ENCODE data around the gene CRYBG1.

DNA sequence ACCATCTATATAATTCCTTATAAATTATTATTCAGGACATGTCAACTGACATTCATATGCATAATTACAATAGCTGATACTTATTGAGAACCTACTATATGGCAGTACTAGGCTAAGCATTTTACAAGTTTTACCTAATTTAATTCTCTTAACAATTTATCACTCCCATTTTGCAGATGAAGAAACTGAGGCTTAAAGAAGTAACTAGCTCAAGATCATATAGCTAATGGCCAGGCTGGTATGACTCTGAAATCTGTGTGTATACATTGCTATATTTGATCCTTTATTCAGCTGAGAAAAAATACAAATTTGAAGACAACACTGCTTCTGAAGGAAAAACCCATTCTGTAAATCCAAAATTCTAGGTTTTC lies 85.0 kb downstream of the CRYBG1 start:
- TF ChIP-seq, protein P1, sequence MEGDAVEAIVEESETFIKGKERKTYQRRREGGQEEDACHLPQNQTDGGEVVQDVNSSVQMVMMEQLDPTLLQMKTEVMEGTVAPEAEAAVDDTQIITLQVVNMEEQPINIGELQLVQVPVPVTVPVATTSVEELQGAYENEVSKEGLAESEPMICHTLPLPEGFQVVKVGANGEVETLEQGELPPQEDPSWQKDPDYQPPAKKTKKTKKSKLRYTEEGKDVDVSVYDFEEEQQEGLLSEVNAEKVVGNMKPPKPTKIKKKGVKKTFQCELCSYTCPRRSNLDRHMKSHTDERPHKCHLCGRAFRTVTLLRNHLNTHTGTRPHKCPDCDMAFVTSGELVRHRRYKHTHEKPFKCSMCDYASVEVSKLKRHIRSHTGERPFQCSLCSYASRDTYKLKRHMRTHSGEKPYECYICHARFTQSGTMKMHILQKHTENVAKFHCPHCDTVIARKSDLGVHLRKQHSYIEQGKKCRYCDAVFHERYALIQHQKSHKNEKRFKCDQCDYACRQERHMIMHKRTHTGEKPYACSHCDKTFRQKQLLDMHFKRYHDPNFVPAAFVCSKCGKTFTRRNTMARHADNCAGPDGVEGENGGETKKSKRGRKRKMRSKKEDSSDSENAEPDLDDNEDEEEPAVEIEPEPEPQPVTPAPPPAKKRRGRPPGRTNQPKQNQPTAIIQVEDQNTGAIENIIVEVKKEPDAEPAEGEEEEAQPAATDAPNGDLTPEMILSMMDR (IDR thresholded peaks at IDR 0.05 in 2 of 3, conservative IDR thresholded peaks at IDR 0.05 in 1 of 3; ENCODE audit: borderline replicate concordance in 1 of 3, insufficient read depth in 1 of 3, low read depth in 2 of 3, low read length in 2 of 3): no peak
- TF ChIP-seq, protein P2, sequence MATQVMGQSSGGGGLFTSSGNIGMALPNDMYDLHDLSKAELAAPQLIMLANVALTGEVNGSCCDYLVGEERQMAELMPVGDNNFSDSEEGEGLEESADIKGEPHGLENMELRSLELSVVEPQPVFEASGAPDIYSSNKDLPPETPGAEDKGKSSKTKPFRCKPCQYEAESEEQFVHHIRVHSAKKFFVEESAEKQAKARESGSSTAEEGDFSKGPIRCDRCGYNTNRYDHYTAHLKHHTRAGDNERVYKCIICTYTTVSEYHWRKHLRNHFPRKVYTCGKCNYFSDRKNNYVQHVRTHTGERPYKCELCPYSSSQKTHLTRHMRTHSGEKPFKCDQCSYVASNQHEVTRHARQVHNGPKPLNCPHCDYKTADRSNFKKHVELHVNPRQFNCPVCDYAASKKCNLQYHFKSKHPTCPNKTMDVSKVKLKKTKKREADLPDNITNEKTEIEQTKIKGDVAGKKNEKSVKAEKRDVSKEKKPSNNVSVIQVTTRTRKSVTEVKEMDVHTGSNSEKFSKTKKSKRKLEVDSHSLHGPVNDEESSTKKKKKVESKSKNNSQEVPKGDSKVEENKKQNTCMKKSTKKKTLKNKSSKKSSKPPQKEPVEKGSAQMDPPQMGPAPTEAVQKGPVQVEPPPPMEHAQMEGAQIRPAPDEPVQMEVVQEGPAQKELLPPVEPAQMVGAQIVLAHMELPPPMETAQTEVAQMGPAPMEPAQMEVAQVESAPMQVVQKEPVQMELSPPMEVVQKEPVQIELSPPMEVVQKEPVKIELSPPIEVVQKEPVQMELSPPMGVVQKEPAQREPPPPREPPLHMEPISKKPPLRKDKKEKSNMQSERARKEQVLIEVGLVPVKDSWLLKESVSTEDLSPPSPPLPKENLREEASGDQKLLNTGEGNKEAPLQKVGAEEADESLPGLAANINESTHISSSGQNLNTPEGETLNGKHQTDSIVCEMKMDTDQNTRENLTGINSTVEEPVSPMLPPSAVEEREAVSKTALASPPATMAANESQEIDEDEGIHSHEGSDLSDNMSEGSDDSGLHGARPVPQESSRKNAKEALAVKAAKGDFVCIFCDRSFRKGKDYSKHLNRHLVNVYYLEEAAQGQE (IDR thresholded peaks at IDR 0.05; ENCODE audit: low read depth): no peak
- TF ChIP-seq POLR2A (IDR thresholded peaks at IDR 0.05; ENCODE audit: borderline replicate concordance, extremely low read depth, insufficient read depth, insufficient read length) (no peak), EZH2 (IDR thresholded peaks at IDR 0.05) (no peak), SP1 (IDR thresholded peaks at IDR 0.05; ENCODE audit: low read depth) (no peak), SIN3A (IDR thresholded peaks at IDR 0.05; ENCODE audit: low read depth) (no peak), SRF (IDR thresholded peaks at IDR 0.05; ENCODE audit: low read depth) (no peak), EGR1 (IDR thresholded peaks at IDR 0.05; ENCODE audit: low read depth) (no peak), RAD21 (IDR thresholded peaks at IDR 0.05; ENCODE audit: low read depth) (no peak), CBX3 (IDR thresholded peaks at IDR 0.05; ENCODE audit: low read depth) (no peak), POLR2AphosphoS5 (IDR thresholded peaks at IDR 0.05; ENCODE audit: low read depth, low read length) (no peak)
- TF ChIP-seq, protein P3, sequence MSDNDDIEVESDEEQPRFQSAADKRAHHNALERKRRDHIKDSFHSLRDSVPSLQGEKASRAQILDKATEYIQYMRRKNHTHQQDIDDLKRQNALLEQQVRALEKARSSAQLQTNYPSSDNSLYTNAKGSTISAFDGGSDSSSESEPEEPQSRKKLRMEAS (IDR thresholded peaks at IDR 0.05): no peak

Measured in HCT116 (cell line).